Ascending aorta (tissue), 2 donors: ENCODE results near the gene RPS28. TPM values are rescaled to one million over a fixed set of nuclear protein-coding genes. Genes with fewer than 3 reads are reported as not detected.
"Not testable (repeated sequence)": the region's sequence is repeated elsewhere in the genome, so short reads cannot be mapped to it uniquely, and the experiment has no call there.

Experiments used
- DNase-seq, 2 donors: peaks; one replicate each; pipeline ENCODE4 v3.0.0-alpha.2; 2019; ENCODE audit warnings: low spot score in 2 of 2
- H3K27ac ChIP-seq, 2 donors: fragments of 200-600 bp; sonication (generic); one replicate each; pipeline ENCODE4 v1.5.1; 2016 to 2017; ENCODE audit warnings: mild to moderate bottlenecking in 1 of 2
- H3K27me3 ChIP-seq: fragments of 200-600 bp; sonication (generic); one replicate; pipeline ENCODE4 v1.5.1; 2017
- H3K36me3 ChIP-seq, 2 donors: fragments of 200-600 bp; sonication (generic); one replicate each; pipeline ENCODE4 v1.5.1; 2016
- H3K4me1 ChIP-seq, 2 donors: fragments of 200-600 bp; sonication (generic); one replicate each; pipeline ENCODE4 v1.5.1; 2016 to 2017; ENCODE audit warnings: mild to moderate bottlenecking in 1 of 2
- H3K4me3 ChIP-seq, 2 donors: fragments of 200-600 bp; sonication (generic); one replicate each; pipeline ENCODE4 v1.5.1; 2016 to 2017; ENCODE audit warnings: mild to moderate bottlenecking in 1 of 2
- H3K9me3 ChIP-seq, 2 donors: fragments of 200-600 bp; sonication (generic); one replicate each; pipeline ENCODE4 v1.5.1; 2016
- CTCF ChIP-seq, 3 experiments: fragments of 200-600 bp in 2 of 3; fragments of 450-650 bp in 1 of 3; sonication (generic) in 2 of 3; IDR thresholded peaks; one replicate each; pipeline ENCODE4 v1.5.1; 2016 to 2019; ENCODE audit warnings: antibody characterized with exemption in 3 of 3, mild to moderate bottlenecking in 1 of 3, moderate library complexity in 1 of 3
- intact Hi-C: fragments of 100-400 bp; cut with DNase I; formaldehyde crosslinking; loops from one replicate; pipeline ENCODE4 v1.15.1; 2023
- total RNA-seq: library from RNA; depleted of rRNA; stranded (reverse); fragments of >200 nt; gene quantifications from one replicate; pipeline ENCODE4 v1.1.0, GENCODE V29; 2016

RPS28 gene
- total RNA-seq, 1 donor from 2014 or later, result 393 TPM

GRCh38 chr19:8310342-8311055, 10.8 kb upstream of the RPS28 start:
- H3K4me3 ChIP-seq, result no peak overlapping the region
- intact Hi-C loops, result no loop called here
- no peak for TF ChIP-seq CTCF (IDR thresholded peaks at IDR 0.05)
- H3K36me3 ChIP-seq, result peaks cover 35 to 51% of the 10 kb centered on the region in 2 donors
- H3K4me1 ChIP-seq, result peaks cover 4 to 11% of the 10 kb centered on the region in 2 donors
- H3K27me3 ChIP-seq, result no peaks in the 10 kb centered on the region
- H3K27ac ChIP-seq, result no peak overlapping the region
- no peaks in the 10 kb centered on the region for H3K9me3 ChIP-seq
- DNase-seq, result peak in 1 of 2 donors; percentile 42

GRCh38 chr19:8311461-8312260, 9.6 kb upstream of the RPS28 start:
- no peak overlapping the region for H3K27ac ChIP-seq
- H3K4me3 ChIP-seq, result no peak overlapping the region
- peak in 1 of 2 donors; percentile 55 for DNase-seq
- no peaks in the 10 kb centered on the region for H3K9me3 ChIP-seq
- intact Hi-C loops, result no loop called here
- H3K36me3 ChIP-seq, result peaks cover 35 to 61% of the 10 kb centered on the region in 2 donors
- TF ChIP-seq CTCF (IDR thresholded peaks at IDR 0.05), result no peak
- H3K27me3 ChIP-seq, result no peaks in the 10 kb centered on the region
- H3K4me1 ChIP-seq, result peaks cover 4 to 11% of the 10 kb centered on the region in 2 donors

- DNase-seq, intact Hi-C loops, H3K27me3 ChIP-seq, H3K4me1 ChIP-seq, H3K27ac ChIP-seq, H3K9me3 ChIP-seq, H3K4me3 ChIP-seq: not testable (repeated sequence)
- peaks cover 31 to 64% of the 10 kb centered on the region in 2 donors for H3K36me3 ChIP-seq
Measured at GRCh38 chr19:8314981-8315640, 6.2 kb upstream of the RPS28 start.

- no peak for TF ChIP-seq CTCF (IDR thresholded peaks at IDR 0.05)
- Histone ChIP-seq H3K4me1 (peaks cover 7 to 10% of the 10 kb centered on the region in 2 donors), H3K27me3 (no peaks in the 10 kb centered on the region), H3K36me3 (peaks cover 24 to 51% of the 10 kb centered on the region in 2 donors), H3K4me3 (no peak overlapping the region), H3K27ac (no peak overlapping the region), H3K9me3 (no peaks in the 10 kb centered on the region)
- DNase-seq, result no peak
- intact Hi-C loops, result no loop called here
Measured at GRCh38 chr19:8316351-8317125, 4.8 kb upstream of the RPS28 start.

GRCh38 chr19:8318835-8319234, 2.5 kb upstream of the RPS28 start:
- H3K36me3 ChIP-seq, result peaks cover 24 to 46% of the 10 kb centered on the region in 2 donors
- intact Hi-C loops, result not testable (repeated sequence)

More at GRCh38 chr19:8318835-8319234, 2.5 kb upstream of the RPS28 start:
- not testable (repeated sequence) for H3K27ac ChIP-seq, H3K9me3 ChIP-seq, DNase-seq, H3K4me3 ChIP-seq, H3K27me3 ChIP-seq
- H3K4me1 ChIP-seq, result peaks cover 12 to 22% of the 10 kb centered on the region in 2 donors
